GM12865 (cell line): Measurements from ENCODE around the gene JARID2.

Experiments
- DNase-seq: peaks from one replicate; pipeline ENCODE4 v3.0.0; 2010; ENCODE audit warnings: low read depth
- H3K4me3 ChIP-seq: 2 replicates; pipeline ENCODE4 v1.5.1; 2011; ENCODE audit warnings: mild to moderate bottlenecking, low read depth, low read length, control low read depth
- CTCF ChIP-seq: IDR thresholded peaks from 2 replicates; pipeline ENCODE4 v1.5.1; 2011; ENCODE audit warnings: low read length, control low read depth, low read depth, inconsistent platforms; ENCODE audit not compliant: insufficient read depth; ENCODE audit errors: missing control alignments

Gene JARID2

GRCh38 chr6:15544321-15544900 is 298.5 kb downstream of the JARID2 start:
- DNase-seq = no peak
- TF ChIP-seq CTCF = no peak

GRCh38 chr6:15546591-15546990 is 300.7 kb downstream of the JARID2 start:
- DNase-seq = no peak
- no peak for TF ChIP-seq CTCF
- H3K4me3 ChIP-seq = no peak overlapping the region

More at GRCh38 chr6:15544321-15544900, 298.5 kb downstream of the JARID2 start:
- H3K4me3 ChIP-seq = no peak overlapping the region

- H3K4me3 ChIP-seq = no peak overlapping the region
- no peak for DNase-seq
- TF ChIP-seq CTCF = no peak
These were observed 301.5 kb downstream of the JARID2 start for GRCh38 chr6:15547400-15547799.

GRCh38 chr6:15549371-15549770 is 303.5 kb downstream of the JARID2 start:
- H3K4me3 ChIP-seq = no peak overlapping the region
- DNase-seq = no peak
- TF ChIP-seq CTCF = no peak

- no peak for DNase-seq
- H3K4me3 ChIP-seq = no peak overlapping the region
- TF ChIP-seq CTCF = no peak
These were observed 304.8 kb downstream of the JARID2 start for GRCh38 chr6:15550546-15551123.

GRCh38 chr6:15551262-15551661 is 305.4 kb downstream of the JARID2 start:
- DNase-seq = no peak
- H3K4me3 ChIP-seq = no peak overlapping the region
- TF ChIP-seq CTCF = no peak

GRCh38 chr6:15551798-15552197 is 305.9 kb downstream of the JARID2 start:
- H3K4me3 ChIP-seq = no peak overlapping the region
- DNase-seq = peak; percentile 18
- TF ChIP-seq CTCF = no peak
